ENCODE measurements around the gene ANO1. TPM values are rescaled to one million over a fixed set of nuclear protein-coding genes. Genes with fewer than 3 reads are reported as not detected.

Gene ANO1
- total RNA-seq, 3 donors from 2014 or later (not counting 1 experiment from before 2014, with no cell fraction given) = not detected

- H3K4me1 ChIP-seq (ENCODE audit: control insufficient read depth, insufficient read depth, low read length) = no peaks in the 10 kb centered on the region
- 74% methylated on average over 8 of the region's 8 CpGs for WGBS (ENCODE audit: insufficient coverage)
- TF ChIP-seq, protein P1, sequence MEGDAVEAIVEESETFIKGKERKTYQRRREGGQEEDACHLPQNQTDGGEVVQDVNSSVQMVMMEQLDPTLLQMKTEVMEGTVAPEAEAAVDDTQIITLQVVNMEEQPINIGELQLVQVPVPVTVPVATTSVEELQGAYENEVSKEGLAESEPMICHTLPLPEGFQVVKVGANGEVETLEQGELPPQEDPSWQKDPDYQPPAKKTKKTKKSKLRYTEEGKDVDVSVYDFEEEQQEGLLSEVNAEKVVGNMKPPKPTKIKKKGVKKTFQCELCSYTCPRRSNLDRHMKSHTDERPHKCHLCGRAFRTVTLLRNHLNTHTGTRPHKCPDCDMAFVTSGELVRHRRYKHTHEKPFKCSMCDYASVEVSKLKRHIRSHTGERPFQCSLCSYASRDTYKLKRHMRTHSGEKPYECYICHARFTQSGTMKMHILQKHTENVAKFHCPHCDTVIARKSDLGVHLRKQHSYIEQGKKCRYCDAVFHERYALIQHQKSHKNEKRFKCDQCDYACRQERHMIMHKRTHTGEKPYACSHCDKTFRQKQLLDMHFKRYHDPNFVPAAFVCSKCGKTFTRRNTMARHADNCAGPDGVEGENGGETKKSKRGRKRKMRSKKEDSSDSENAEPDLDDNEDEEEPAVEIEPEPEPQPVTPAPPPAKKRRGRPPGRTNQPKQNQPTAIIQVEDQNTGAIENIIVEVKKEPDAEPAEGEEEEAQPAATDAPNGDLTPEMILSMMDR (IDR thresholded peaks at IDR 0.05) = no peak
- no peaks in the 10 kb centered on the region for H3K36me3 ChIP-seq (ENCODE audit: control insufficient read depth, insufficient read depth, low read length)
- no peak for DNase-seq
- no peaks in the 10 kb centered on the region for H3K9me3 ChIP-seq (ENCODE audit: control insufficient read depth, insufficient read depth, low read length)
- no peak overlapping the region for H3K27ac Mint-ChIP-seq
- H3K4me3 Mint-ChIP-seq = no peak overlapping the region
- no peak overlapping the region for H3K4me3 ChIP-seq (ENCODE audit: low read length)
- no peaks in the 10 kb centered on the region for H3K4me1 Mint-ChIP-seq
- no peak overlapping the region for H3K27ac ChIP-seq (ENCODE audit: low read length)
- H3K27me3 Mint-ChIP-seq (ENCODE audit: low read depth in 2 of 2) = peaks cover 23 to 40% of the 10 kb centered on the region in 2 donors
- intact Hi-C loops (cut with micrococcal nuclease) = no loop called here
- no peak for ATAC-seq
- no peaks in the 10 kb centered on the region for H3K27me3 ChIP-seq (ENCODE audit: control insufficient read depth, insufficient read depth, low read length)
- H3K36me3 Mint-ChIP-seq = no peaks in the 10 kb centered on the region
- H3K9me3 Mint-ChIP-seq = no peaks in the 10 kb centered on the region
These were observed 13.3 kb upstream of the ANO1 start for GRCh38 chr11:70064726-70065317.

GRCh38 chr11:70065318-70066135 is 12.6 kb upstream of the ANO1 start:
- 74% methylated on average over 25 of the region's 25 CpGs for WGBS (ENCODE audit: insufficient coverage)
- intact Hi-C loops (cut with micrococcal nuclease) = no loop called here
- TF ChIP-seq, protein P1 (IDR thresholded peaks at IDR 0.05) = no peak
- no peaks in the 10 kb centered on the region for H3K9me3 Mint-ChIP-seq
- Histone ChIP-seq H3K27me3 (ENCODE audit: control insufficient read depth, insufficient read depth, low read length) (no peaks in the 10 kb centered on the region), H3K9me3 (ENCODE audit: control insufficient read depth, insufficient read depth, low read length) (no peaks in the 10 kb centered on the region), H3K36me3 (ENCODE audit: control insufficient read depth, insufficient read depth, low read length) (no peaks in the 10 kb centered on the region), H3K4me1 (ENCODE audit: control insufficient read depth, insufficient read depth, low read length) (no peaks in the 10 kb centered on the region), H3K27ac (ENCODE audit: low read length) (no peak overlapping the region), H3K4me3 (ENCODE audit: low read length) (no peak overlapping the region)
- no peak overlapping the region for H3K27ac Mint-ChIP-seq
- H3K27me3 Mint-ChIP-seq (ENCODE audit: low read depth in 2 of 2) = peaks cover 23 to 47% of the 10 kb centered on the region in 2 donors
- H3K36me3 Mint-ChIP-seq = no peaks in the 10 kb centered on the region
- ATAC-seq (no peak), DNase-seq (no peak)
- H3K4me3 Mint-ChIP-seq = no peak overlapping the region
- no peaks in the 10 kb centered on the region for H3K4me1 Mint-ChIP-seq

- no peak for ATAC-seq
- Histone ChIP-seq H3K36me3 (ENCODE audit: control insufficient read depth, insufficient read depth, low read length) (no peaks in the 10 kb centered on the region), H3K4me1 (ENCODE audit: control insufficient read depth, insufficient read depth, low read length) (no peaks in the 10 kb centered on the region), H3K4me3 (ENCODE audit: low read length) (no peak overlapping the region), H3K27ac (ENCODE audit: low read length) (no peak overlapping the region), H3K27me3 (ENCODE audit: control insufficient read depth, insufficient read depth, low read length) (no peaks in the 10 kb centered on the region), H3K9me3 (ENCODE audit: control insufficient read depth, insufficient read depth, low read length) (no peaks in the 10 kb centered on the region)
- Mint-ChIP-seq H3K27ac (no peak overlapping the region), H3K4me1 (no peaks in the 10 kb centered on the region), H3K27me3 (ENCODE audit: low read depth in 2 of 2) (peaks cover 27 to 53% of the 10 kb centered on the region in 2 donors), H3K9me3 (no peaks in the 10 kb centered on the region), H3K36me3 (no peaks in the 10 kb centered on the region), H3K4me3 (no peak overlapping the region)
- TF ChIP-seq, protein P1 (IDR thresholded peaks at IDR 0.05) = no peak
- intact Hi-C loops (cut with micrococcal nuclease) = no loop called here
- no peak for DNase-seq
- 88% methylated on average over 2 of the region's 2 CpGs for WGBS (ENCODE audit: insufficient coverage)
These were observed 12.0 kb upstream of the ANO1 start for GRCh38 chr11:70066136-70066520.
